Adrenal gland (tissue), 5 donors: ENCODE data around the gene TAGLN3.

Source experiments
- CTCF ChIP-seq, 6 experiments: fragments of 450-650 bp in 4 of 6; fragments of 200-600 bp in 2 of 6; sonication (generic) in 1 of 6; IDR thresholded peaks; 1 replicate in 5 of 6; 2 replicates in 1 of 6; pipeline versions ENCODE4 v1.5.1 to v1.8.0; 2016 to 2021; ENCODE audit warnings: antibody characterized with exemption in 6 of 6, mild to moderate bottlenecking in 2 of 6, moderate library complexity in 1 of 6
- POLR2A ChIP-seq, 2 donors: fragments of 450-650 bp; IDR thresholded peaks; one replicate each; pipeline ENCODE4 v1.6.1; 2017; ENCODE audit warnings: antibody characterized with exemption in 2 of 2, mild to moderate bottlenecking in 2 of 2, moderate library complexity in 1 of 2
- donor health status: DM: no; HTN: no; CAD: no.

- TF ChIP-seq CTCF (IDR thresholded peaks at IDR 0.05), result no peak
- TF ChIP-seq POLR2A (IDR thresholded peaks at IDR 0.05), result no peak
Observed at GRCh38 chr3:112053229-112053628, 54.5 kb downstream of the TAGLN3 start.
